Urothelium cell line (cell line): Measurements from ENCODE around the gene EVI5.
"Not testable (repeated sequence)": the region's sequence is repeated elsewhere in the genome, so short reads cannot be mapped to it uniquely, and the experiment has no call there.

Experiments used
- DNase-seq: peaks from one replicate; pipeline ENCODE4 v3.0.0; 2011; ENCODE audit warnings: low spot score, mixed read lengths
- FAIRE-seq: peaks from 2 replicates; lab custom pipeline; 2011; peaks lifted over from hg19 to GRCh38; lab: Jason Lieb, UNC

EVI5 gene

DNA sequence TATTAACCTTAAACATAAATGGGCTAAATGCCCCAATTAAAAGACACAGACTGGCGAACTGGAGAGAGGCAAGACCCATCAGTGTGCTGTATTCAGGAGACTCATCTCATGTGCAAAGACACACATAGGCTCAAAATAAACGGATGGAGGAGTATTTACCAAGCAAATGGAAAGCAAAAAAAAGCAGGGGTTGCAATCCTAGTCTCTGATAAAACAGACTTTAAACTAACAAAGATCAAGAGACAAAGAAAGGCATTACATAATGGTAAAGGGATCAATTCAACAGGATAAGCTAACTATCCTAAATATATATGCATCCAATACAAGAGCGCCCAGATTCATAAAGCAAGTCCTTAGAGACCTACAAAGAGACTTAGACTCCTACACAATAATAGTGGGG lies 253.0 kb downstream of the EVI5 start:
- DNase-seq, FAIRE-seq: not testable (repeated sequence)

DNA sequence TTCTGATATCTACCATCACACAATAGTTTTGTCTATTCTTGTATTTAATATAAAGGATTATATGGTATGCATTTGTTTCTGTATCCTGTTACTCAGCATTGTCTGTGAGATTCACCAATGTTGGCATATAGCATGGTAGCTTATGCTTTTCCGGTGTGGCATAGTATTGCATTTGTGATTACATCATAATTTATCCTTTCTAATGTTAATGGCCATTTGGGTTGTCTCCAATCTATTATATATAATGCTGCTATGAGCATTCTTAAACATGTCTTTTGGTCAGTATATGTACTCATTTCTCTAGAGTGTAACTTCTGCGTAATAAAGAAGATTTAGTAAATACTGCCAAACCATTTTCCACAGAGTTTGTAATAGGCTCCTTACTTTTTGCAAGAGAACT lies 257.2 kb downstream of the EVI5 start:
- no peak for DNase-seq
- no peak for FAIRE-seq

DNA sequence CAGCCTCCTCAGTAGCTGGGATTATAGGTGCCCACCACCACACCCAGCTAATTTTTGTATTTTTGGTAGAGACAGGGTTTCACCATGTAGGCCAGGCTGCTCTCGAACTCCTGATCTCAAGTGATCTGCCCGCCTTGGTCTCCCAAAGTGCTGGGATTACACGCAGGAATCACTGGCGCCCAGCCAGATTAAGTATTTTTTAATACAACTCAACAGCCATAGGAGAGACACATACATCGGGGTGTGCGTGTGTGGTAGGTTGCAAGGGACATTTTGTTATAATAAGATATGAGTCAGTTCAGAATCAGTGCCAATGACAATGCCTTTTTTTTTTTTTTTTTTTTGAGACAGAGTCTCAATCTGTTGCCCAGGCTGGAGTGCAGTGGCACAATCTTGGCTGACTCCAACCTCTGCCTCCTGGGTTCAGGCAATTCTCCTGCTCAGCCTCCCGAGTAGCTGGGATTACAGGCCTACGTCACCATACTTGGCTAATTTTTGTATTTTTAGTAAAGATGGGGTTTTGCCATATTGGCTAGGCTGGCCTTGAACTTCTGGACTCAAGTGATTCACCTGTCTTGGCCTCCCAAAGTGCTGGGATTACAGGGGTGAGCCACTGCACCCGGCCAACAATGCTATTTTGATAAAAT lies 259.8 kb downstream of the EVI5 start:
- DNase-seq, FAIRE-seq: not testable (repeated sequence)

DNA sequence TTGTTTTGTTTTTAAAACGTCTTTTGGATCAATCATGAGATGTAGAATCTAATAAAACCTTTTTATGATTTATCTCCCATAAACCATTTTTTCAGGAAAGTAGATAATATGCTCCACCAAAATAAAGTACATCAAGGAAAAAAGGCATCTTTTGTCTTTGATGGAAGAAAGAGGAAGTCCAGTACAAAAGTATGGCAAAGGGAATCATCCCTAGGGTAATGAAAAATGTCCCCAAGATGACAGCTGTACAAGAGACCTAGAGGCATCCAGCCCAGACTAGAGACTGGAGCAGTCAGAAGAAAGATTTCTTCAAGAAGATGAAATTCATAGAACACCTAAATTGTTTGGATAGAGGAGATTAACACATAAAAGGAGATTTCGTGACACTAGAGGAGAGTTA lies 265.9 kb downstream of the EVI5 start:
- DNase-seq (no peak), FAIRE-seq (no peak)

DNA sequence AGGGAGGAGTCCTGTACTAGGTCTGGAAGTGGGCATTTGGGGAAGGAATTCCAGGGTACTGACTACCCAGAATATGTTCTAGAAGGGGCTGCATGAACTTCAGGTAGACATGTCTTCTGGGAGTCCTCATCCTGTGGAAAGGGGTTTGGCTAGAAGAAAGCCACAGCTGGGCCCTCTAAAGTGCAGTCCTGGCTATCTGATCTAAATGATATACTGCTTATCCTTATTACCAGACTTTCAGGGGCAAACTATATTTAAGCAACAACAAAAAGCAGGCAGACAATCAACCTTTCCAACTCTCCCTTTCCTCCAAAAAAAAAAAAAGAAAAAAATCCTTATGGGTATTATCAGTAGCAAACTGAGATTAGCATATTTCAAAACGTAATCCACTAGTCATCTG lies 268.3 kb downstream of the EVI5 start:
- no peak for DNase-seq
- FAIRE-seq = no peak

DNA sequence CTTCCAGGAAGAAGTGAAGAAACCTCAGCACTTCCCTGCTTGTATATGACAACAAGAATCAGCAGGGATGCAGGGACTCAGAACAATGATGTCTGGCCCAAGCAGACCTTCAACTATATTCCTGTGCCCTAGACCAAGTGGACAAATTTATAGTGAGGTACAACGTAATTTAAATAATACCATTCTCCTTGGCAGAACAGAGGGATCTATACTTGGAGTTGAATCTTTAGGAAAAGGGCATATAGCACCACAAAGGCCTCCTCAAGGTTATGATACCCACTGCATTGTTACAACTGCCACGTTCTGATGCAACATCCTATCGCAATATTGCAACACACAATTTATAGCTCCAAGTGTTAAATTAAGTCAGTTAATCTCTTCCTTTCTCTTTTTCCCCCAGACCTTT lies 269.1 kb downstream of the EVI5 start:
- DNase-seq (no peak), FAIRE-seq (no peak)

DNA sequence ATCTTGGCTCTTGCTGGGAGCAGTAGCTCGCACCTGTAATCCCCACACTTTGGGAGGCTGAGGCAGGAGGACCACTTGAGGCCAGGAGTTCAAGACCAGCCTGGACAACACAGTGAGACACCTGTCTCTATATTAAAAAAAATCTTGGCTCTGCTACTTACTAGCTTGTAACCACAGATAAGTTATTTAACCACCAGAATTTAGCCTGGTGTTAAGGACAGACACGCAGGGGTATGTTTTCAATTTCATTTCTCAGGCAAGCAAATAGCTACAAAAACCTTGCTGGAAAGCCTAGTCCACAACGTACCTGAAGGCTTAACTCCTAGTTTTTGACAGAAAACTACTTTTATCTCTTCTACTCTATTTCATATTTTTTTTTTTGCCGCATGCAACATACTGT lies 273.4 kb downstream of the EVI5 start:
- DNase-seq (no peak), FAIRE-seq (no peak)

DNA sequence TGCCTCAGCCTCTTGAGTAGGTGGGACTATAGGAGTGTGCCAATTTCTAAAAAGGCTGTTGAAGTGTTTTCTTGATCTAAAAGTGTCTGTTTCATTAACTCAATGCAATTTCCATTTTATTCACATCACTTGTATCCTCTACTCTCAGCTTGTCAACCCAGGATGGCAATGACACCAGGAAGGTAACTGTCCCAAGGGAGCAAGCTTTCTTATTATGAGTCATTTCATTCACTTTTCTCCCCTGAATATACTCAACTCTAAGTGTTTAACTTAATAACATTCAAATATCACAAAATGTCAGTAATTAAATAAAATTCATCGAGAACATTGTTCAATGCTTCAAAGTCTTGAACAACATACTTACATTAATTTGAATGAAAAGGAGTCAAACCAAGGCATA lies 275.3 kb downstream of the EVI5 start:
- DNase-seq (no peak), FAIRE-seq (no peak)

DNA sequence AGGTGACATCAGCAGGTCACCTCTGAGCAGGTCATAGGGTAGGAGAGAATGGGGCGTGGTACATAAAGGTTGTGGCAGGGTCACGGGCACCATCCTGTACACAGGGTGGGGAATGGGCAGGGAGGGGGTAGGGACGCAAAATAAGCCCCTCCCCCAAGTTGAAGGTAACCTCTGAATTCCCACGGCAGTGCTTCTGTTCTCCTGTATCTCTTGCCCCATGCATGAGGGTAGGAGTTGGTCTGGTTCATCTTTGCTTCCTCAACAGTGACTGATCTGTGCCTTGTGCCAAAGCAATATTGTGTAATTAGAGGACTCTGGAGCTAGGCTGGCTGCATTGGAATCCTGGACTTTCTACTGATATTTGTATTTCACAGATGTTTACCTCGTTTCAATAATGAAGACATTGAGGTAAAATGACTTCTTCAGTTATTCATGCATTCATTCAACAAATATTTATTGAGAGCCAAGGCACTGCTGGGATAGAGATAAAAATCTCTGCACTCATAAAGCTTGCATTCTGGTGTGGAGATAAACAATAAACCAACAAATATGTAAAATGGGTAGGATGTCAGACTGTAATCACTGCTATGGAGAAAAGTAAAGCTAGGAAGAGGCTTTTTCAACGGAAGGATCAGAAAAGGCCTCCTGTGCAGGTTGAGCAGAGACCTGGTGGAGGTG lies 279.8 kb downstream of the EVI5 start:
- DNase-seq = no peak
- no peak for FAIRE-seq

DNA sequence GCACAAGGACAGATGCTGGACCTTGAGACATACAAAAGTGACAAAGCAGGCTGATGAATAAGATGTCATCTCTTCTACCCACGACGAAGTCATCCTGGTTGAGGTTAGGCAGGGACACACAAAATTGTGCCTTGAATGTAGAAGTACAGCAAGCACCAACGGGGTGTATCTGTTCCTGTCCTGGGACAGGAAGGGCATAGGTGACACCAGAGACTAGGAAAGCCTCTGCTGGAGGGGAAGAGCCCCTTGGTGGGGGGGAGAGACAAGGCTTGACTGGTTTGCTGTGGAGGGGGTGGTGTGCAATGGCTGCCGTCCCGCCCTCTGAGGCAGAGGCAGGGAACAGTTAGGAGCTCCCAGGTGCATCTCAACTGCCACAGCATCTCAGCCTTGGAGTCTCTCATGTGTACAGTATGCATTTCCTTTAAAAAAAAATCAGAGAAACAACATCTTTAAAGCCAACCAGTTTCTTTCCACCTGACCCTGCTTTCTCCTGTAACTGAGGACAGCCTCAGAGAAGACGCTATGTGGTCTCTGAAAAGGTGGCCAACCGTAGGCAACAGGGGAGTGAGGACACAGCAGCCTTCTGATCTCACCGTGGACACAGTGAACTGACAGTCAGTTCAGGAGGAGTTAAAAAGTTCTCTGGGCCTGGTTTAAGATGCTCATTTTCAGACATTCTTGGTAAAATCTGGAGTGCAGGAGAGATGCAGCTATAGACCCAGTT lies 280.5 kb downstream of the EVI5 start:
- FAIRE-seq = no peak
- DNase-seq = no peak

DNA sequence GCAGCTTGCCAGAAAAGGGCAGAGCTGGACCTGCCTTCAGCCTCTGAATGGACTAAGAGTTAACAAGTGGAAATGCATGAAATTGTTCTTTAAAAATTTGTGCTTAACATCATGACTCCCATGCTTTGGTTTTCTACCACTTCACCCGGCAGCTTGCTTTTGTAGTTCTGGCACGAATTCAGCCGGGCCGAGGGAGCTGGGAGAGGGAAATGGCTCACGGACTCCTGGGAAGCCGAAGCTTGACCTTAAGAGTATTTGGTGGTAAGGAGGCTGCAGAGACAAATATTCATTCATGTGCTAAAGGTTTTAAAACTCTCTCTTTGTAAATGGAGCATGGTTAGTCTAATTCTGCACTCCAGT lies 281.0 kb downstream of the EVI5 start:
- DNase-seq (no peak), FAIRE-seq (no peak)

DNA sequence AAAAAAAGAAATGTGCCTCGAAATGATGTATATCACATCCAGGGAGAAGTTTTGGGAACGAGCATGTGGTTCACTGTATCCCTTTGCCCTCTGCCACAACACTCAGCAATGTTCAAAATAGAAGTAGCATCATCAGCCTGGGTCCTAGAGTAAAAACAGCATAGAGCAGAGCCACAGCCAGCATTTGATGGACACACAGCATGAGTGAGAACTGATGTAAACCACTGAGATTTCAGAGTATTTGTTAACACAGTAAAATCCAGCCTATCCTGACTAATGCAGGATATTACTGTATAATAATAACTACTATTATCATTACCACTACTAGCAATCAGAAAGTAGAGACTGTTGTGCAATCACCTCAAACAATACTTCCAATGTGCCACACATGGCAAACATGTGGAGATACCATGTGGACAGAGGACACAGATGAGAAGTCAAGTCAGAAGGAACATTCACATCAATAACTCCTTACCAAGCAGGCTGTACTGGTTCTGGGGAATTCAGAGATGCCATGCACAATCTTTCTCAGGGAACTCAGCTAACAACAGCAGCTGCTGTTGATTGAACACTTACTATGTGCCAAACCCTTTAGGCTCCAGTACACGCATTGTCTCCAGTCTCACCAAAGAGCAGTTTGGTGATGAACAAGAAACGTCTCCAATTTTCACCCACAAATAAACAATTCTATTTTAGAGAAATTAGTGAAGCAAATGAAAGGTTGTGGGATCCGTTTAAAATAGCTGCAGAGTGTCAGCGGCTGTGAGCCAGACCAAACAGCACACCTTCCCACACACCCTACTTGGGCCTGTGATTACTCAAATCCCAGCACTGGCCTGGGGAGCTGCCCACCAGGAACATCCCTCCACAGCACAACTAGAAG lies 281.6 kb downstream of the EVI5 start:
- DNase-seq (no peak), FAIRE-seq (no peak)

DNA sequence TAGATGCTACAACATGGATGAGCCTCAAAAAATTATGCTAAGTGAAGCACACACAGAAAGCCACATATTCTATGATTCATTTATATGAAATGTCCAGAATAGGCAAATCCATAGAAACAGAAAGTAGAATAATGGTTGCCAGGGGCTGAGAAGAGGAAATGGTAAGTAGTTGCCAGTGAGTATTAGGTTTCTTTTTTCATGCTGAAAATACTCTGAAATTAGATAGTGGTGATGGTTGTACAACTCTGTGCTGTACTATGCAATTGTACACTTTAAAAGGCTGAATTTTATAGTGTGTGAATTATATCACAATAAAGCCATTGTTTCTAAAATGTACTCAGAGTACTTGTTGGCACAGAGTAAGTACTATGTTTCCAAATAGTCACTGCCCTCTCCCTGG lies 282.7 kb downstream of the EVI5 start:
- FAIRE-seq = no peak
- DNase-seq = no peak

DNA sequence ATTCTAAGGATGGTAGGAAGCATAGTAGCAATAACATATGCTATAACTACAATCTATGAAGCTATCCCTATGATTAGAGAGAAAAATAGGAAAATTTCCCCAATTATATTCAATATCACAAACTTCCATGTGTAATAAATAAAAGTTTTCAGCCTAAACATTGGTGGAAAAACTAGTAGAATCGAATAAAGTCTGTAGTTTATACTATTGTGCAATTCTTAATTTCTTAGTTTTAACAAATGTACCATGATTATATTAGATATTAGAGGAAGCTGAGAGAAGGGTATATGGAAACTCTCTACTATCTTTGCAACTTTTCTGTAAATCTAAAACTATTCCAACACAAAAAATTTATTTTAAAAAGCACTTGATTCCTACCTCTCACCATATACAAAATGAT lies 284.4 kb downstream of the EVI5 start:
- DNase-seq (no peak), FAIRE-seq (no peak)

DNA sequence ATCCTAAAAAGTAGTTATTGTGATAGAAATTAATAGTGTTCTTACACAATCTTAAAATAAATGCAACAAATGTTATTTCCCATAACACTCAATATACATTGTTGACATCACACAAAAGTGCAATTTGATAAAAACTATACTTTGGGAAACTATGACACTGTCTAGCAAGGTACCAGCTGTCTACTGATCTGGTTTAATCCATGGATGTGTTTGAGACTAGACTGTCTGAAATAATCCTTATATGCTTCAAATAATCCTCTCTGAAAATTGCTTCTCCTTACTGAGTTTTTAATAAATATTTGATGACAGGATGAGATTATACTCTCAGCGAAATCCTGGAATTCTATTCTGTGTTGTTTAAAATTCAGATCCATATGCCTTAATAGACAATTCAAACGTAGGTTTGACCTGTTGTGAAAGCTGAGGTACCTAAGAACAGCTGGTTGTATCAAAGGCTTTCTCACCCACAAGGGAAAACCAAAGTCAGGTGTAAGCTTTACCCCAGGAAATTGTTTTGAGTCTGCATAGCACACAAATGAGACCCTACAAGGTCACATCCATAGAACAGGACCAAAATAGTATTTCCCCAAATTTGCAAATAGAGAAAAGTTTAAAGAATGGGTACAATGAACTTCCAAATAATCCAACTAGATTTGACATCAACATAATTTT lies 289.4 kb downstream of the EVI5 start:
- no peak for FAIRE-seq
- DNase-seq = no peak

DNA sequence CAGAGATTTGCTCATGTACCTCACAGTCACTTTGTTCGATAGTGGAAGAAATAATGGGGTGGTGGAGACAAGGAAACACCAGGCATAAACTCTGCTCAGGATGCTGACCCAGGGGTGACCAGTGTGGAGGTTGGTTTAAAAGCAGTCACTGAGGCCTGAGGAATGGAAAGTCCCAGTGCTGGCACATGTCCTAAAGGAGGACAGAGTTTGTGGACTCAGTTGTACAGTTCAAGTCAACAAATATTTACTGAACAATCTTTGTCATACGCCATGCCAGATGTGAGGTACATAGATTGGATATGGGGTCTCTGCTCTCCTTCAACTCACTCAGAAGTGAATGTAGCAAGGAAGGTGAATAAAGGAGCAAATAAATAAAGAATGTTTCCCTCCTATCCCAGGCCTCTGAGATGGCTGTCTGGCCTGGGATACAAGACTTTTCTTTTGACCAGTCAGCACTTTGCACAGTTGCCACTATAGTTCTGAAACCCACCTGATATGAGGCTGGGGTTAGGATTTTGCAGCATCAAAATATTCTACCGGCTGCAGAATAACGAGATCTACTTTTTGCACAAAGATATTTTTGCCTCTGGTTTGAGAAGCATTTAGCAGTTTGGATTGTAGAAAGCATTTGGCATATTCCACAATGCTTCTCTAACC lies 290.3 kb downstream of the EVI5 start:
- no peak for DNase-seq
- no peak for FAIRE-seq

DNA sequence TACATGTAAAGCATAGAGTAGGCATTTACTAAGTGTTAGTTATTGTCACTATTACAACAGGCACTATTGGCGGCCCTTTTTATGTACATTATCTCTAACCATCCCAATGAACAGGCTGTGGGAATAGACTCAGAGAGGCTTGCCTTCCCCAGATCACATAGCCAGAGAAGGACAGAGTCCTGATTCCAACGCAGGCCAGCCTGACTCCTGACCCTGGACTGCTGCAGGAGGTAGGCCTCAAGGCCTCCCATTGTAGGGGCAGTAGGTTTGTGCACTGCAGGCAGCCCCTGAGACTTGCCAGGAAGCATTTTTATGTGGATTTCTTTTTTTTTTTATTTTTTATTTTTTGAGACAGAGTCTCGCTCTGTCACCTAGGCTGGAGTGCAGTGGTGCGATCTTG lies 291.8 kb downstream of the EVI5 start:
- DNase-seq = no peak
- FAIRE-seq = no peak

DNA sequence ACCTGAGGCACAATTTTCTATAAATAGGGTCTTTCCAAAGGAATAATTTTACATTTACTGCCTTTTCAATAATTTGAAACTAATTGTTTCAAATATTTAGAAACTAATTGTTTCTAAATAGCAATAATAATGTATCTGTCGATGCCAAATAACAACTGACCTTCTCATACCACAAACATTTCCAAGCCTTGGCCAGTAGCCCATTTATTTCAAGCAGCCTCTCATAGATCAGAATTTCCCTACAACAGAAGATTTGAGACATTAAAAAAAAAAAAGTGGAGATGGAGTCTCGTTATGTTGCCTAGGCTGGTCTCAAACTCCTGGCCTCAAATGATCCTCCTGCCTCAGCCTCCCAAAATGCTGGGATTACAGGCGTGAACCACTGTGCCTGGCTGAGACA lies 296.1 kb downstream of the EVI5 start:
- FAIRE-seq (no peak), DNase-seq (no peak)

DNA sequence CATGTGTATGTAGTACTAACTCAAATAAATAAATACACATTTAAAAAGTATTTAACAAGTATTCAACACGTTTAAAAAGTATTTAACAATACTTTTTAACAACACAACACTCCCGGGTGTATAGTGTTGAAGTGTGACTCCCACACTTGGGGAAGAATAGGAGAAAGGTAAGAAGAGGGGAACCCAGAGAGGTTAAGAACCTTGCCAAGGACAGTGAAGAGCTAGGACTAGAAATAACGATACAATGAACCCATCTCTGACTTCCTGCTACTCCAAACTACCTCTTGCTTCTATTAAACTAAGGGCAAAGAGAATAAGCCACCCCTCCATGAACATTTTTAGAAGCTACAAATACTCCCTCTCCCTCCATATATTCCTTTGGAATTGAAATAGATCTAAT lies 296.5 kb downstream of the EVI5 start:
- DNase-seq (no peak), FAIRE-seq (no peak)

DNA sequence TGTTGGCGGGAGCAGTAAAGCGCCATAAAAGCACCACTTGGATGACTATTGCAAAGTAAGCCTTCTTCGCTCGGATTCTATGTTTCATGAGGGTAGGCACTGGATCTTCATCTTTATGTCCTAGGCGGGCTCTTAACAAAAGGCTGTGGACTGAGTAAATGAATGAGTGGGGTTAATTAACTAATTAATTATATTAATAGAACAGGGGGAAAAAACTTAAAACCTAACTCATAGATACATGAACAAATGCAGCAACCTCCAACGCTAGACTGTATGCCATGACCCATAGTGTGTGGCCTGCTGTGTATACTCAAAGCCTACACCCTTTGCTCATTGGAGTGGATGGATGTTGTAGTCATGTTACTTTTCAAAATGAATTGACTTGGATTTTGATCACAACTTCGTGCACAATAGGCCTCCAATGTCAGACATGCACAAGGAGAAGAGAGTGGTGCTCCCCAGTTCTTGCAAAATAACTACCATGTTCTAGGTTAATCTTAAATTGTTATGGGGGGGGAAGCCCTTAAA lies 297.8 kb downstream of the EVI5 start:
- FAIRE-seq = no peak

More for the DNA sequence above, 297.8 kb downstream of the EVI5 start:
- no peak for DNase-seq
